ENCODE data around the gene COLEC12.

COLEC12 gene

DNA sequence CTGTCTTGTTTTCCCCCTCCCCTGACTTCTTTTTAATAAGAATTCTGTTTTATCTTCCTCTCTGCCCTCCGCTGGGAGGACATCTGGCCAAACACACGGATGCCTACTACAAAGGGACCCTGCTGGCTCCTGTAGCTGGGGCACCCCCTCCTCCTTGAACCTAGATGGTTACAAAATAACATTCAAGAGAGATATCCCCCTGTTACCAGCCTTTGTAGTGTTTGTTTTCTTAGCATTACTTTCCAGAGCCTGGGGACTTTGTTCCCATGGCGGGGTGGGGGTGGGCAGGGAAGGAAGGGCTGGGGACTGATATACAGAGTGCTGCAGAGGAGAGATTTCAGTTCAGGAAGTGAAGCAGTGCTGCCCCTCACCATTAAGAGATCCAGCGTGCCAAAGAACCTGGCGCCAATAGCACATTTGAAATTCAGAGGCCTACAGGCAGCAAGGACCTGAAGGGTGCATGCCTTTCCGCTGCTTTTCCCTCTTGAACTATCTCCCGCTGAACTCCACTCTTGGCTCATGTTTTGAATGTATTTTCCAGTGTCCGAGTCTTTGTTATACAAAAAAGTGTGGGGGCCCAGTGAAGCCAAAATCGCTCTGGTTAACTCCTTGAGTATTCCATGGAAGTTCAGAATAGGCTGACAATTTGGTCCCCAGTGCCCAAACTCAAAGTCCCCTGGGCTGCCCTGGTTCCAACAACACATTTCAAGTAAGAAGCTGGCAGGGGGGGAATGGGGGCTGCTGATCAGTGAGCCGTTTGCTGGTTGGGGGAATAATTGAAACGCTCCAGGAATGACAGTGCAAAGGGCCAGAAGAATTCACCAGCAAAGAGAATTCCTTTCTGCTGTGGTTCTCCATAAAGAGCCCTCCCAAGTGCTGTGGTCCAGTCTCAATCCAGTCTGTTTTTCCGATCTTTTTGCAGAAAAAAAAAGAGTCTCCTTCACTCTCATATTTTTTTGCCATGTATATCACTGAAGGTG, 137.9 kb downstream of the COLEC12 start:
- DNase-seq (ENCODE audit: low read depth): peak; percentile 72

DNA sequence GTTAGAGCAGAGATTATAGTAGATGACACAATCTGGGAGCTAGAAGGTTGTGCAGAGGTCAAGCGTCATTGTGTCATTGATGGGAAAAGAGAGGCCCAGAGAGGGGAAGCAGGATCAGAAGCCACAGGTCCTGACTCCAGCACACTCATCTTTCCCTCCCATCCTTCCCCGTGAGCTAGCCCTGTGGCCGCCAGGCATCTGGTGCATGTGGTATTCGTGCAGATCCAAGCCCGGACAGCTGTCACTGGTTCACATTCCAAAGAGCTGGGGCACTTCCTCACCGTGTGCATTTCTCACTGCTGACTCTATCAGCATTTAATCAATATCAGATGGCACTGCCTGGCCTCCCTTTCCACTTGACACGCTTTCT, 138.6 kb downstream of the COLEC12 start:
- DNase-seq (ENCODE audit: low read depth): peak; percentile 99

DNA sequence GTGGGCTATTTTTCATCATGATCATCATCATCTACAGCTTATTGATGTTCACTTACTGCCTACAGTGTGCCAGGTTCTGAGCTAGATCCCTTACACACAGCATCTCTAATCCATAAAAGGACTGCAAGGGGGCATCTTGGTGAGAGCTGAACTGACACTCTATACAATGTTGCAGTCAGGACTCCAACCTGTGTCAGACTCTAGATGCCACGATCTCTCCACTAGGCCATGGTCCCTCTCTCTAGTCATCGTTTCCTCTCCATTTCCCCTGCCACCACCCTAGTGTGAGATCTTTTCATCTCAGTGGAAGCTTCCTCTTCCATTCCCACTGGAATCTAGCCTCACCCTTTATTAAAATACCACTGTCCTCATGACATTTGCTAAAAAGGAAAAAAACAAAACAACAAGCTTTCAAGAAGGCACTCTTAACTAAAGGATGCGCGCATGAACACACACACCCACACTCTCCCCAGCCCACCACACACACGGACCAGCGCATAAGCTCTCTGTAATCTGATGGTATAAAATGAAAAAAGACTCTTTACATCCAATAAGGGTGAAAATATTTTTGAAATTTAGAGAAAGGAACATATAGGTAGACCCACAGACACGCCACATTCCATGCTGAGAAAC, 139.3 kb downstream of the COLEC12 start:
- peak; percentile 24 for DNase-seq (ENCODE audit: low read depth)

DNA sequence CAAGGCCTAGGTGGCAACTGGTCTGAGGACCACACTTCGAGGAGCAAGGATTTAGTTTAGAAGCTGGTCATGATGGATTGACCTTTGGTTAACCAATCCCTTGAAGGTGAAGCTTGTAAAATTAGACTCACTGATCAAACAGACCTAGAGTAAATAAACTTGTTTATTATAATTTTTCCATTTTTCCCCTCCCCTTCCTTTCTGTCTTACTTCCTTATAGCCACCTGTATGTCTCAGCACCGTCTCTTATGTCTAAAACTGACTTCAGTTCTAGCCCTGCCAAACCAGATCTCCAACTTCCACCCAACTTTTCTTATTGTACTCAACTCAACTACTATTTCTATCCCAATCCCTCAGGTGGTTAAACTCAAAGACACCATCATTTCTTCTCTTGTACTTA, 139.8 kb downstream of the COLEC12 start:
- DNase-seq (ENCODE audit: low read depth): no peak

DNA sequence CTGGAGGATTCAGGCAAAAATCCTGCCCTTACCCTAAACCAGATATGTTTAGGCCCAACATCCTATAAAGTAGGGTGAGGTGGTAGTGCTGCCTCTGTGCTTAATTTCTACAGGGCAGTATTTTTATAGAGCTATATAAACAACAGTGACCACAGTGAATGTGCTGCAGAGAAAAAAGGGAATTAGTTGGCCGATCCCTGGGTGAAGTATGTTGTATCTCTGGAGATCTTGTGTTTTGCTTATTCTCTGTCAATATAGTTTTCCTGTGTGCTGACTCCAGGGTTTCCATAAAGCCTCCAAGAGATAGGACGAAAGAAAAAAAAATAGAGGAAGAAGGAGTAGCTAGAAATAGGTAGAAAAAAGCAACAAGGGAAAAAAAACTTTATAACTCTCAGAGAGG, 143.7 kb downstream of the COLEC12 start:
- DNase-seq (ENCODE audit: low read depth): peak; percentile 64

DNA sequence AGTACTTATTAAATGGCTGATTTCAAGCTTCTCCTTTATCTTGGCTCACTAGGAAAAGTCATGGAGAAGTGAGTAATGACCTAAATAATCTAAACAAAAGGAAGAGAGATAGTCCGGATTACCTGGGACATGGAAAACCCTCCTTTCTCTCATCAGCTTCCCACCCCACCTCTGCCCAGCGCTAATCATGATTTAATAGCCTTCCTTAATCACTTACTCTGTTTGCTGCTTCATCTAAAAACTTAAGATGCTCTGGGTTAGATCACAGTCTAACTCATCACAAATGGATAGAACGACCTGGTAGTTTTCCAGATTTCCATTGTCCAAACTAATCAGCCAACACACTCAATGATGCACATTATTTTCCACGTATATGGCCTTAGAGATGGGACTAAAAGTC, 144.8 kb downstream of the COLEC12 start:
- no peak for DNase-seq (ENCODE audit: low read depth)

DNA sequence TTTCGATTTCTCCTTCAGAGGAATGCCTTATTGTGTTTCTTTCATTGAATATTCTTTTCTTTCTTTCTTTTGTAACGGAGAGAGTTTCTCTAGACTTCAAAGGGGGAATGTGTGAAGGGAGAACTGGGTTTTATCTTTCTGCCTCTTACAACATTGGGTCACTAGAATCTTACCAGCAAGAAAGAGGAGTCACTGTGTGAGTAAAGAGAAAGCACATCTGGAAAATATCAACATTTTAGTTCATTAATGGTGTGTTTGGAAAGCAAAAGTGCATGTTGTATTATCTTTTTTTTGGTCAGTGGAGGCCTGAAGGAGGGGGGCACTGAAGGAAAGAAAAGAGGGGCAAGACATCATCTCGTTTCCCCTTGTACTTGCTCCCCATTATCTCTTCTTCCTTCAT, 146.0 kb downstream of the COLEC12 start:
- peak; percentile 25 for DNase-seq (ENCODE audit: low read depth)

DNA sequence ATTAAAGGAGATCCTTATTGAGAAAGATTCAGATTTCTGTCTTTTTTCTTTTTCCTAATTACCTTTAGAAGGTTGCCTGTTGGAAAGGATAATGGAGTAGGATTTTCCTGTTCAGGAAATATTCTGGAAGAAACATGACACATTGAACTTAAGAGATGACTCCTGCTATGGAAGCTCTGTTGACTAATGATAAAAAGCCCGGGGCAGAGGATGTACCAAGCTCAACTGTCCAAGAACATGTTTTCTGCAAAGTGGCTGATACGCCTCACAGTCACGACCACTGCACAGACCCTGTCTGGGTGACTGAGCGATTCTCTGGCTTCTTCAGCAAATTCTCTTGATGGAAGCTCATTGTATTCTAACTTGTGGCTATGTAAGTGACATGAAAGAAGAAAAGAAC, 146.5 kb downstream of the COLEC12 start:
- DNase-seq (ENCODE audit: low read depth): peak; percentile 65

DNA sequence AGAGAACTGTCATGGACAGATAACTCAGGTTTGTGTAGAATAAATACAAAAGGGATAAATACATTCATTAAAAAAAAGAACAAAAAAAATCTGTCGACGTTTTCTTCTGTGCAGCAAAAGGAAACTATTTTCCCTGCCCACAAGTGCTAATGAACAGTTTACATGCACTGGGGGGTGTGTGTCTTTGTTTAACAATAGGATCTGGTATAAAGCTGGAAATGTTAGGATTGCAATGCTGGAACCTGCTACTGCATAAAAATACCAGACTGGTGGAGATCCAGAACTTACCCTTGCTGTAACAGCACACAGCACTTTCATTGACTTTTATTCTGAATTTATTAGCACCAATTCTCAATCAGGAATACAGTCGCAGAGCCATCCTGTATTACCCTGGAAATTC, 148.1 kb downstream of the COLEC12 start:
- no peak for DNase-seq (ENCODE audit: low read depth)

DNA sequence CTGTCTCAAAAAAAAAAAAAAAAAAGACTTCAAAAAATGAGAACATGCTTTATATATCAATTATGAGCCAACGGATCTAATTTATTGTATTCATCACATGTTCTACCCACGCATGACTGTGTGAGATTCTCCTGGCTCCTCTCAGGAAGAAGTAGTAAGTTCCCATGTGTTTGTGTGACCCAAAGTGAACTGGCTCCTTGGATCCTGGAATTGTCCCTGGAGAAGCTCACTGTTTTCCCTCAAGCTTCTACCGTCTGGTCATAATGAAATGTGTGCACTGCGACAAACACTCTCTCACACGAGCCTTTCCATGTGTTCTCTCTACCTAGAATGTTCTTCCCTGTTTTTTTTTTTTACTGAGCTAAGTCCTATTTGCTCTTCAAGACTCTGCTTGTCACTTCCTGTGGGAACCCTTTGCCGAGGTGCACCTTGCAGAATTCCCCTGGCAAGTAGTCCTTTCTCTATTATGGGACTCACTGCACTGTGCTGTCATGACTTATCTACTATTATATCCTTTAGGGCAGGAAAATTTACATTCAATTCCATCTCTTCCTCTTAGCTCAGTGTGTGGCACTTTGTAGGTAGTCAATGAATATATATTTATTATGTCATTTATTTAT, 149.4 kb downstream of the COLEC12 start:
- DNase-seq (ENCODE audit: low read depth): no peak

DNA sequence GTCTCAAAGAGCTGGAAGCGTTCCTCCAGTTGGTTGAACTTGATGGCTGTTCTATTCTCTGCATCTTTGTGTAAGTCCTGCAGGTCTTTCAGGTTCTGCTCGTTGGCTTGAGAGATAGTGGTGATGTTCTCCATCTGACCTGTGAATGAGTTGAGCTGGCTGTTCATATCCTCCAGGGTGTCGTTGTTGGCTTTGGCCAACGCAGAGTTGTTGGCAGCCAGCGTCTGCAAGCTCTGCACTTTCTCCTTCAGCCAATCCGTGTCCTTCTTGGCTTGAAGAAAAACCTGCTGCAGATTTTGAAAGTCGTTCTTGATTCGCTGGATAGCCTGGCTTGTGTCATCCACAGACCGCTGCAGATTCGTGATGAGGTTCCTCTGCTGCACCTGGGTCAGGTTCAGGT, 153.9 kb downstream of the COLEC12 start:
- no peak for DNase-seq (ENCODE audit: low read depth)

DNA sequence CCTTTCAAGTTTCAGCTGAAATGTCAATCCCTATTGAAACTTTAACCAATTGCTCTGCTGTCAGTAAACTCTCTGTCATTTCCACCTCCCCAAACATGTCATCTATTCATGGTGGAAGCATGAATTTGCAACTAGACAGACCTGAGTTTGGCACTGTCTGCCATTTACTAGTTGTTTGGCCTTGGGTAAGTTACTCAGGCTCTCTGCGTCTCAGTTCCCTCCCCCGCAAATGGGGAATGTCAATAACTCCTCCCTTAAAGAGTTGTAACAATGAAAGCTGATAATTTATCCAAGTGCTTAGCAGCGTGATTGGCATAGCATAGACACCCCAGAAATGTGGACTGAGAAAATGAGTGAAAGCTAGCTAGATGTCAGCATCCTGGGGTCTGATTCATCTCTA, 159.4 kb downstream of the COLEC12 start:
- no peak for DNase-seq (ENCODE audit: low read depth)

DNA sequence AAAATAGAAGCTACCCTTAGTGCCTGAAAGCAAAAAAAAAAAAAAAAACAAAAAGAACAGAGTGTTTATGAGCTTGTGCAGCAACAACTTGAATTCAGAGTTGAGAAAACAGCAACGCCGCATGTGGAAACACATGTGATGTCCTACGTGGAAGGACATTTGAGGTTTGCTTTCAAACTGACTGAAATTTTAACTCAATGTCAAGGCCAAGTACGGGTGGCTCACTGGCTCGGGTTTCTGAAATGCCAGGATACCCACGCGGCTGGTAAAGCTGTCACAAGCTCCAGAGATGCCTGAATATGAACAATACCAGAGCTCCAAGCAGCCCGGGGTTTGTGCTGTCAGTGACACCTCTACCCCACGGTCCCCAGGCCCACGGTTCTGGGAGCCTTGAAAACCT, 160.5 kb downstream of the COLEC12 start:
- no peak for DNase-seq (ENCODE audit: low read depth)

DNA sequence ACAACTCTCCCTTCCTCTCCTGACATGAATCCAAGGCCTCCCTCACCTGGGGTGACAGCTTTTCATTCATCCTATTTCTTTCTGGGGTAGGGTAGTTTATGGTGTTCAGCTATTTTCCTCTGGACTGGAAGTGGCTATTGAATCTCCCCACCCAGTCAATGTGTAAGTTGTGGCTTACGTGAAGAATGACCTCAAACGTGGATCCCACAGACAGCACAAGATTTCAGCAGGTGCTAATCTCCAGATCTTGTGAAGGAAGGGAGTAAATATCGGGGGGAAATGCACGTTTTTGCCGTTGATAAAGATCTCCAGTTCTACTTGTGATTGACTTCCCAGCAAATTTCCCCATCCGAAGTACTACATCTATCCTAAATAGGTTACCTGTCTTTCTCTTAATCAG, 161.3 kb downstream of the COLEC12 start:
- no peak for DNase-seq (ENCODE audit: low read depth)

DNA sequence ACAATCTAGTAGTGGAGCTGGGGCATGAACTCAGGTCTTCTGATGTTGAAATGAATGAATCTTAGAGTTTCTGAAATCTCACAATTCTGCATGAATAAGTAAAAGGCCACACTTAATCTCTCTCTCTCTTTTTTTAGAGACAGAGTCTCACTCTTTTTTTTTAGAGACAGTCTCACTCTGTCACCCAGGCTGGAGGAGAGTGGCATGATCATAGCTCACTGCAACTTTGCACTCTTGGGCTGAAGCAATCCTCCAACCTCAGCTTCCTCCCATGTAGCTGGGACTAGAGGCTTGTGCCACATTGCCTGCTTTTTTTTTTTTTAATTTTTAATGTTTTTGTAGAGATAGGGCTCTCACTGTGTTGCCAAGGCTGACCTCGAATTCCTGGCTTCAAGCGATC, 163.8 kb downstream of the COLEC12 start:
- DNase-seq (ENCODE audit: low read depth): no peak

DNA sequence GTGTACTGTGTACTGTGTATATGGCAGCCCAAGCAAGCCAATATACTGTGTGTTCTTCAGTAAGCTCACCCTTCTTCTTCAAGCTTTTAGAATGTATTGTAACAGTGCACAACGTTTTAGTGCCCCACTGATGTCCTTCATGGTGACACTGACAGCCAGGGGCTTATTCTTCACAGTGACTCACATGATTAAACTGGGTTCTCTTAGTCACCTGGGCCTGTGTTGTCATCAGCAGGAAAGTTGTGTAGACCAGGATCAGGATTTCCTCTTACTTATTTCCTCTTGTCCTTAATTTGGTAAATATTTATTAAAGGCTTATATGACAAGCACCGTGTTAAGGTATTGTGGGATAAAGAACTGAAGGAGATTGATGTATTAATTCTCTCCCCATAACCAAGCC, 164.8 kb downstream of the COLEC12 start:
- DNase-seq (ENCODE audit: low read depth): no peak

DNA sequence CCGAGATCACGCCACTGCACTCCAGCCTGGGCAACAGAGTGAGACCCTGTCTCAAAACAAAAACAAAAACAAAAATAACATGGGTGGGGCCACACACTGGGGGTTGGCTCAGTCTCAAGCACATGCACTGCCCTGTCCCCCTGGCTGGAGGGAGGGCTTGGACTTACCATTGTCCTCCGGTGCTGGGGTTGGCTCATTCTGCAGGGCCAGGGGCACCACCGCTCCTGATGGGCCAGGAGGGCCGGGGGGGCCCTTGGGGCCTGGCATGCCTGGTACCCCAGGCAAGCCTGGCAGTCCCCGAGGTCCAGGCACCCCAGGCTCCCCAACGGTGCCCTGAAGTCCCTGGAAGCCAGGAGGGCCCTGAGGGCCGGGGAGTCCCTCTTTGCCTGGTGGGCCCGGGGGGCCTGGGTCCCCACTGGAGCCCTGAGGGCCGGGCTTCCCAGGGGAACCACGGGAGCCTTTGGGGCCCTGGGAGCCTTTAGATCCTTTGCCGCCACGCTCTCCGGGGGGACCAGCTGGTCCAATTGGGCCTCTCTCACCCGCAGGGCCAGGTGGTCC, 165.8 kb downstream of the COLEC12 start:
- no peak for DNase-seq (ENCODE audit: low read depth)

DNA sequence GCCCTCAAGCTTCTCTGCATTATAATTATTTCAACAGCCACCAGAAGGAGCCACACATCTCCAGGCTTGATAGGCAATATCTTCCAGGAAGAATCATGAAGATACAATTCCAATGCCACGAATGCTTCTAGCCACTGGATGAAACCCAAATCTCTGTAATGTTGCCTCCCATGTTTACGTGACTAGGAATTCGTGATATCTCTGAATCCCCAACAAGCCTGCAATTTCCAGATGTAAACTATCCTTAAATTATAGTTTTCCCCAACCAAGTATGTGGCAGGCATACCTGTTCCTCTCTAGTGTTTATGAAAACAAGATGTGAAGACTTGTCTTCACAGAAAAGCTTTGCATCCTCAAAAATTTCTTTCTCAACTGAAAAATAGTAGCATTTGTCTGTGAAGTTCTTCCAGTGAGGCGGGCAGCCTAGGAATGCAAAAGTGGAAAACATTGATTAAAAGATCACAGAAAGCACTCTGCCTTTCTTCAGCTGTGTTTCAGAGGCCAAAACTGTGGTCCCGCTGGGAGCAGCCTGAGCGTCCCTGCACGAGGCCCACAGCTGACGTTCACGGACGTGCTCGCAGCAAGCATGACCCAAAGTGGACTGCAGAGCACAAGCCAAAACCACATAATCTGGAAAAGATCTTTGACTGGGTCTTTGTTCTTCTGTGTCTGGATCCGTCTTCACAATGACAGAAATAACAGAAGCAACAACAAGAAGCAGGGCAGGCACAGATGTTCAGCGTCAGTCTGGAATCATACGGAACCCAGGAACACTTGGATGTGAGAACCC, 167.6 kb downstream of the COLEC12 start:
- peak; percentile 16 for DNase-seq (ENCODE audit: low read depth)

DNA sequence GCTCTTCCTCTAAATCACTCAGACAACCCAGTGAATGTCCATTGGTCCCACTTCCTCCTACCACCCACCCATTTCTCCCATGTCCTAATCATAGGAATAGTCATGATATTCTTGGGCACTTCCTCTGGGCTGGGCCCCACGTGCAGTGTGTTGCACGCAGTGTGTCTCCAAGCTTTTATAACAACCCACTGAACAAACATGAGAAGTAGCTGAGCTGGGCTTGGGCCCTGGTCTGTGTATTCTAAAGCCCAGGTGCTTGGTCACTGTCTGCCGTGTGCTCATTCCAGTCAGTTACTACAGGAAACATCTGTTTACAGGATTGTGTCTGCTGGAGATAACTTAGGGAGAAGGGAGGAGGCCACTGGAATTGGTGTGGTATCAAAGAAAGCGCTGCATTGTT, 168.5 kb downstream of the COLEC12 start:
- DNase-seq (ENCODE audit: low read depth): no peak

DNA sequence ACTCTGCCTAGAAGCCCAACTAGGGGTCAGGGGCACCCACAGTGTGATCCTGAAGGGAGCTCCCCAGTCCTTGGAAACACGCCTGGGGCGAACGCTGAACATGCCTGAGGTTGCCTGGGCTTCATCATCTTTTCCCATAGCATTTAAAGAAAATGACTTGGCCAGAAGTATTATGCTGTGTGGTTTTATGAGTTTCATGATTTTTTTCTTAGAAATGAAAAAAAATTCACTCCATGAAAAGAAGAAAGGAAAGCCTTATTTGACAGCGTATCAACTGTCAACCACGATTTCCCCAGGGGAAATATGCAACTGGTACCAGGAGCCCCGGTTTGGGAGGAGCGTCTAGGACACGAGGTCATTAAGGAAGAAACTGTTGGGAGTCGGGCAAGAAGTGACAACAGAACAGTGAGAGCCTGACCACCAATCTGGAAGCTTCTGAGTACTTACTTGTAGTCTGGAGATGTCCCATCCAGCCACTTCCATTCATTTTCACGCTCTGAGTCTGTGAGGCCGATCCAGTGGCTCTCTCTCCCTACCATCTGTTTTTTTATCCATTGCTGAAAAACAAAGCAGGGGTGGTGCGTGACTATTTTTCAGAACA, 169.2 kb downstream of the COLEC12 start:
- DNase-seq (ENCODE audit: low read depth): peak; percentile 46

DNA sequence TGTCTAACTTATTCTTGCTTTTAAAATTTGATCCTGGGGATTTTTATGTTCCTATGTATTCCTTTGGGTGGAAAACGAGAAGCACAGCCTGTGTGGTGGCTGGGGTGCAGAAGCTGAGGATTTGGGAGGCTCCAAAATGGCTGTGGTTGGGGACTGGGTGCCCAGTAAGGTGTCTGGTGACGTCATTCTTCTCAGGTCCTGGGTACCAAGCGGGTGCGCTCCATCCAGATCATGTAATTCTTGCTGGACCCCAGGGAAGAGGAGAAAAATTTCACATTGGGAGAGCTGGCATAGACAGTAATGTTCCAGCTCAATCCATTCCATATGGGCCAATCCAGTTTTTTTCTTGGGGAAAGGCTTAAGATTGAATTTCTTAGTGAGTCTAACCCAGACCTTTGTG, 171.6 kb downstream of the COLEC12 start:
- DNase-seq (ENCODE audit: low read depth): no peak

DNA sequence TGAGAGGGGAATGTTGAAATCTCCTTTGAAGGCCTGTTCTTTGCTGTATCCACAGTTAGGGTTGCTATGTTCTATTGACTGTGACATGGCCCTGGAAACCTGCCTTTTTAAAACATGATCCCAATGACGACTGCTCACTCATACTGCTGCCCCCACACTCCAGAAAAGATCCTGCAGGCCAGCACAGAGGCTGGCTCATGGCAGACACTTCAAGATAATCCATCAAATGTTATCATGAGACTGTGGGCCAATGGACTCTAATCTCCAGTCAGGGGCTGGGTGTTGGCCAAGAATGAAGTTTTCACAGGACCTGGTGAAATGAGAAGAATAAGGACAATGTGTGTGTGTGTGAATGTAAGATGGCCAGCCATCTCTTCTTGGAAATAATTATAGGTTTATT, 173.7 kb downstream of the COLEC12 start:
- no peak for DNase-seq (ENCODE audit: low read depth)
